OCI-M2 (cell line): ENCODE data around the gene HDHD2.

Source experiments
- DNase-seq: peaks from one replicate; lab custom pipeline; 2025; ENCODE audit not compliant: unreplicated experiment; lab: John Stamatoyannopoulos, UW

Gene HDHD2

DNA sequence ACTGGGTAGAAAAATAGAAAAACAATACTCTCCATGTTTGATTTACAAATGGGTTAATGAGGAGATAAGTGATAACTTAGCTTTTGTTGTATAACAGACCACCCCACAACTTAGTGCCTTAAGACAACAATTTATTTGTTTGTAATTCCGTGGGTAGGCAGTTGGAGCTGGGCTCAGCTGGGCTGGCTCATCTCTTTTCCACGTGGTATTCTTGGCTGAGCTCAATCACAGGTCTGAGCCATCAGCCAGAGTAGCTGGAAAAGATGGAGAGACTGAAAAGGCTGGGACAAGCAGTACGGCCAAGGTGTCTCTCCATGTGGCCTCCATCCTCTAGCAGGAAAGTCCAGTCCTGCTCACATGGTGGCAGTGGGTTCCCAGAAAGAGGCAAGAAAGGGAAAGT, 82.7 kb downstream of the HDHD2 start:
- DNase-seq = no peak

DNA sequence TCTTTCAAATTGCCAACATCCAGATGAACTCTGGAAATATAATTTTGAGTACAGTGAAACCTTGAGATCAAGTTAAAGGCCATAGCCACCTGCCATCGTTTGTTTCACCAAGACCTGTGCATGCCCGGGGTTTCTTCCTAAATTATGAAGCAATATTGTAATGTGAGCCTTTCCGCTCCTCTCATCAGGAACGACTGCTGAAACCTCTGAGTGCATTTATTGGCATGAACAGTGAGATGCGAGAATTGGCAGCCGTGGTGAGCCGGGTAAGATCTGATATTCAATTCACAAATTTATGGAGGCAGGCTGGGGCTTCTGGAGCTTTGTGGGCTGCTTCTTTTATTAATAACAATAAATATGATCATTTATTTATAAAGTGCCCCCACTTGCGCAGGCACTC, 87.2 kb downstream of the HDHD2 start:
- no peak for DNase-seq

DNA sequence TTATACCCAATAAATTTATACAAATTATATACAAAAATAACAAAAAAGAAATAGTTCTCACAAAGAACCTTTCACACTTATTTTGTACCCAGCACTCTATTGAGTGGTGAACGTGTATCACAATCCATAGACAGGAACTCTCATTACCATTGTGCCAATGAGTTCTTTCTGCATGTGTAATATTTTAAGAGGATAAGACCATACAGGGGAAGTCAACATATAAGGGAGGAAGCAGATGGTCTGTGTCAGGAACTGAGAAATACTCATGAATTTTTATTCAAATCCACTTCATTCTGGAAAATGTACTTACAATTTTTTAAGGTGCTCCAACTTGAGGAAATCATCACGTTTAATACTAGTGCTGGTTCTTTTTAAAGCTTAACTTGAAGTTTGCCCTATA, 87.8 kb downstream of the HDHD2 start:
- no peak for DNase-seq
